RWPE1 (cell line): ENCODE results near the gene EML3.
"Not testable (repeated sequence)": the region's sequence is repeated elsewhere in the genome, so short reads cannot be mapped to it uniquely, and the experiment has no call there.

Experiments
- CTCF ChIA-PET: fragments of 350-600 bp; sonication (Branson Sonifier 250); formaldehyde crosslinking; extraction: SDS; loops from one replicate; lab custom pipeline; 2021; lab: Yijun Ruan, JAX
- POLR2A ChIA-PET: fragments of 400-600 bp; formaldehyde crosslinking; extraction: SDS; loops from one replicate; lab custom pipeline; 2020; ENCODE audit warnings: antibody characterized with exemption; ENCODE audit not compliant: low non-redundant PET; lab: Yijun Ruan, JAX
- DNase-seq: peaks from one replicate; pipeline ENCODE4 v3.0.0; 2012; ENCODE audit warnings: low spot score
- H3K27ac ChIP-seq: fragments of 450-650 bp; 2 replicates; pipeline ENCODE4 v1.5.1; 2017
- CTCF ChIP-seq: fragments of 450-650 bp; conservative IDR thresholded peaks from 2 replicates; pipeline ENCODE4 v1.5.1; 2017; ENCODE audit warnings: low read depth, mild to moderate bottlenecking

The EML3 gene

DNA sequence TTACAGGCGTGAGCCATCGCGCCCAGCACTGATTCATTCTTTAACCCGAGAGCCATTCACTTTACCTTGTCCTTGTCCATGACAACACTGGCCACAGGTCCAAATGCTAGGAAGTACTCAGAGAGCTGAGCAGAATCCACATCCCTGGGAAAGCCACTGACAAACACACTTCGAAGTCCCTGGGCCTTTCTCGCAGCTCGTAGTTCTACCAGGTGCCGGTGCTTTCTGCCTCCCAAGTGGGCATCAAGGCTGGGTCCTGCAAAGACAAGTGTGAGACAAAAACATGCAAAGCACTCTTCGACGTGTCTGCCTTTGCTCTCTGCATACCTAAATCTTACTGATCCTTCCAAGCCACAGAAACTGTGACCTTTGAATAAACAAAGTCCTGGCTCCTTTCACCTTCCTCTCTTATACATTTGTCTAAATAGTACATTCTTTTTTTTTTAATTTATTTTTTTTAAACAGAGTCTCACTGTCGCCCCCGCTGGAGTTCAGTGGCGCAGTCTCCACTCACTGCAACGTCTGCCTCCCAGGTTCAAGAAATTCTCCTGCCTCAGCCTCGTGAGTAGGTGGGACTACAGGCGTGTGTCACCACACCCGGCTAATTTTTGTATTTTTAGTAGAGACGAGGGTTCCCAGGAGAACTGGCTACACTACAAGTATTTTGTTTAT is 23.5 kb downstream of the EML3 start:
- POLR2A ChIA-PET: no interaction called here

DNA sequence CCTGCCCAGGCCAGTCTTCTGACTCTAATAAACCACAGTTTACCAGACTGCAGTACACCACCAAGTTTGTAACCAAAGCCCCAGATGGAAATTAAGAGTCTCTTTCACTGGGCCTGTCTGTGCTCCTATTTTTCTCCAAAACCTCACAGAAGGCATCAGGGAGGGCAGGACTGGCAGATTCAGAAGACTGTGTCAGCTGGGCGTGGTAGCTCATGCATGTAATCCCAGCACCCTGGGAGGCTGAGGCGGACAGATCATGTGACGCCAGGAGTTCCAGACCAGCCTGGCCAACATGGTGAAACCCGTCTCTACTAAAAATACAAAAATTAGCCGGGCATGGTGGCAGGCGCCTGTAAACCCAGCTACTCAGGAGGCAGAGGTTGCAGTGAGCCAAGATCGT is 27.2 kb downstream of the EML3 start:
- CTCF ChIA-PET, POLR2A ChIA-PET, DNase-seq: not testable (repeated sequence)
- H3K27ac ChIP-seq: peak overlapping the region; percentile 36

More for the DNA sequence above, 23.5 kb downstream of the EML3 start:
- DNase-seq: no peak
- peak; percentile 34 for TF ChIP-seq CTCF
- peak overlapping the region; percentile 37 for H3K27ac ChIP-seq
- CTCF ChIA-PET: interaction anchor here (0.6 kb wide), 1 partner anchor 123 kb away, joined by 4 read pairs; no protein-coding TSS in a partner anchor

DNA sequence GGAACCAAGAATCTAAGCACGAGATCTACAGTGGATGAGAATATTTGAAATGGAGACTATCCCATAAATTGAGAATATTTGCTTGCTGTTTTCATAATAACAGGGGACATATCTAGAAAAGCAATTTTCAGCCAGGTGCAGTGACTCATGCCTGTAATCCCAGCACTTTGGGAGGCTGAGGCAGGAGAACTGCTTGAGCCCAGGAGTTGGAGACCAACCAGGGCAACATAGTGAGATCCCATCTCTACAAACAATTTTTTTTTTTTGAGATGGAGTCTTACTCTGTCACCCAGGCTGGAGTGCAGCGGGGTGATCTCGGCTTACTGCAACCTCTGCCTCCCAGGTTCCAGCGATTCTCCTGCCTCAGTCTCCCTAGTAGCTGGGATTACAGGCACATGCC is 30.8 kb downstream of the EML3 start:
- POLR2A ChIA-PET, DNase-seq, CTCF ChIA-PET, H3K27ac ChIP-seq: not testable (repeated sequence)

DNA sequence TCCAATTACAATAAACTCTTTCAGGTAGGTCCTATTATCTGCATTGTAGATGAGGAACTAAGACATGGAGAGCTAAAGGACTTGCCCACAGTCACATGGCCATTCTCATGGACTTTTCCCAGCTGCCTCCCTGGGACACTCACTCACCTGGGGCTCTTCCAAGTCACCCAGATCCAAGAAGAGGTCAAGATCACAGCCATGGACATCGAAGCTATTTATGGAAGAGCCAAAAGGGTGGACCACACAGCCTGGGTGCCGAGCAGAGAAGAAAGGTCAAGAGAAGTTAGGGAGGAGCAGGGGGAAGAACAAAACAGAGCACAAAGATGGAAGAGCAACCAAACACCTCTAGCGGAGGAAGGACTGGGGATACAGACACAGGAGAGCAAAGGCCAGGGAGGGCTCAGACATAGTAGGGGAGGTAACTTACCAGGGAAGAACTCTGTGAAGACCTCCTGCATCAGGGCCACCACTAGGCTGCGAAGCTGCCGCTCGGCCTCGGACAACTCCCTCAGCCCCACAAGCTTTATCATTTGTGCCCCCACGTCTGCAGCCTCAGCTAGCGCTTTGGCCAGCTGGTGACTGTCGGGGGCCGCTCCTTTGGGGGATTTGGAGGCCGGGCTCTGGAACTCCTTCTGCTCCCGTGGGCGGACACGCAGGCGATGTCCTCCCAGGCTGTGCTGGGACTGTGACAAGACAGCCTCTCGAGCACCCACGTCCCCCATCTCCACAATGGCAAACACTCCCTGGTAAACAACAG is 31.4 kb downstream of the EML3 start:
- H3K27ac ChIP-seq: peak overlapping the region; percentile 13; the same call in 1 of the 2 replicates
- POLR2A ChIA-PET: interaction anchor here (0.6 to 0.7 kb wide), 2 partner anchors 11 to 73 kb away, joined by 4 to 10 read pairs; partner anchors contain the start of gene TUT1
- CTCF ChIA-PET: no interaction called here
- DNase-seq: no peak
- TF ChIP-seq CTCF: no peak

DNA sequence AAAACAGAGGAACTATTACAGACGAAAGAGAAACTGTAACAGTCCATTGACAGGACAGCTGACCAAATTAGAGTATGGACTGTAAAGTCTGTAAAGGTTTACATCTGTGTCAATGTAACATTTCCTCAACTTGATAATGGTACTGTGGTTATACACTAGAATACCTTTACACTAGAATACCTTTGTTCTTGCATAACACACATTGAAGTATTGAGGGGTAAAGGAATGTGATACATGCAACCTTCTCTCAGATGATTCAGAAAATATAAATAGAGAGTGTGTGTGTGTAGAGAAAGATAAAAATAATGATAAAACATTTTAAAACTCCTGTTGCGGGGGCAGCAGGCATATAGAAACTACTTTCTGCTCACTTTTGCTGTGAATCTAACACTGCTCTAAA is 33.3 kb downstream of the EML3 start:
- TF ChIP-seq CTCF: no peak
- CTCF ChIA-PET: no interaction called here
- POLR2A ChIA-PET: interaction anchor here (0.7 kb wide), 1 partner anchor 20 kb away, joined by 3 read pairs; no protein-coding TSS in a partner anchor

DNA sequence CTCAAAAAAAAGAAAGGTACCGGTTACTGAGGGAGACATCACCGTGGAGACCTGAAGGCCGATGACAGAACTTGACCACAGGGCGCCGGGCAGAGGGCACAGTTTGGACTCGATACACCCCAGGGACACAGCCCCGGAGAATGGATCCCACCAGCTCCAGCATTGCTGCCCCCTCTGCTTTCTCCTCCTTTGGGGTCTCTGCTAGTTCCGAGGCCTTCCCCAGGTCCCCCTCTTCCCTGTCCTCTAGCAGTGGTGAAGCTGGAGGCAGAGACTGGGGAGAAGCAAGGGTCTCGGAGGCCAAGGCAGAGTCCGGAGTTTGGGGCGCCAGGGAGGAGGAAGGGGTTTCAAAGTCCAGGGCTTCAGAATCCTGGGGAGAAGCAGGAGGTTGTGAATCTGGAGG is 34.0 kb downstream of the EML3 start:
- peak overlapping the region; percentile 86 for H3K27ac ChIP-seq
- ChIA-PET POLR2A (interaction anchor here (0.8 kb wide), 1 partner anchor 51 kb away, joined by 9 read pairs; no protein-coding TSS in a partner anchor), CTCF (interaction anchor here (0.7 kb wide), 1 partner anchor 36 kb away, joined by 3 read pairs; no protein-coding TSS in a partner anchor)
- no peak for TF ChIP-seq CTCF
- DNase-seq: no peak

More for the DNA sequence above, 33.3 kb downstream of the EML3 start:
- no peak overlapping the region for H3K27ac ChIP-seq
- no peak for DNase-seq

DNA sequence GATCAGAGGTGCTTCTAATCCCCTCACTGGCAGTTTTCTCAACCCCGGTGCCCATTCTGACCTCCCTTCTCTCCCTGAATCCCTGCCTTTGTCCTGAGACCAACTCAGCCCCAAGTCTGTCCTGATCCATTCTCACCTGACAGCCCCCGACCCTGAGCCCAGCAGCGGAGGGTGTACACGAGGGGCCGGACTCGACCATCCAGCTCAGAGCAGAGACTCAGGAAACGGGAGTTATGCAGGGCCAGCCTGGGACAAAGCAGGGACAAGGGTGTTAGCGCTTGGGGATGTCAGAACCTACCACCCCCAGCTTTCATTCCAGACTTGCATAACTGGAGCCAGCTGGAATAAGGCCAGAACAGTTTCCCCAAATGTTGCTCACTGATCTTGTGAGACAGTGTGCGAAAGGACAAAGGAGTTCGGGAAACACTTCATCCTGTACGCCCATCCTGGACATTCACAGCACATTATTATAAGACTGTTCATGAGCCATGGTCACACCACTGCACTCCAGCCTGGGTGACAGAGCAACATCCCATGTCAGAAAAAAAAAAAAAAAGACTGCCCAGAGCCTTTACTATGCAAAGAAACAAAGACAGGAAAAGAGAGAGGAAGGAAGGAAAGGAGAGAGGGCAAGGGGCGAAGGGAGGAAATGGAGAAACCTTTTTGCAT is 35.4 kb downstream of the EML3 start:
- CTCF ChIA-PET: no interaction called here
- H3K27ac ChIP-seq: peak overlapping the region; percentile 86
- POLR2A ChIA-PET: no interaction called here
- DNase-seq: no peak
- no peak for TF ChIP-seq CTCF
